ENCODE measurements around the gene BARX2. TPM values are rescaled to one million over a fixed set of nuclear protein-coding genes. Genes with fewer than 3 reads are reported as not detected.

BARX2 gene
- total and polyA plus RNA-seq, 2 donors from 2014 or later = 5.2 to 6.9 TPM

DNA sequence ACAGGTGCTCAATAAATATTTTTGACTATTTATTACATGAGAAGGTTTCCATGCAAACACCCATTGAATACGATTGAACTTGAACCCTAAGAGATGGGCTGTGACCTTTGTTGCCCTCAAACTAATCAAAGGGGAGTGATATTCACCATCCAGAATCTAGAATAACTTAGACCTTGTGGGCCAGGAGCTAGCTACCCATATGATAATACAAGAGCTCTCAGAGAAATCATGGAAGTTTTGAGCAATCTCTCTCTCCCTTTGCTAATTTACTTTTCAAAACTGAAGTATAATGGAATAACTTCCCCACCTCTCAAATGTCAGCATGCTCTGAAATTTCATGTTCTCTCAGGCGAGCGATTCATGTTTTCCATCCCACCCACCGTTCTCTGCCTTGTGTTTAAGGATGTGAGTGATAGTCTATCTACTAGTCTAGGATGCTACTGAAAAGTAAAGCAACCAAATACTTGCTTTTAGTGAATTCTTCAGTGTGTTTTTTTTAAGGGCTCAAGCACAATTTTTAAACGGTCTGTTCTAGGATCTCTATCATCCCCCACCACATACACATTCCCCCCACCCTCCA is 33.3 kb downstream of the BARX2 start:
- Histone ChIP-seq H3K27ac (ENCODE audit: low read depth in 2 of 2, low read length in 2 of 2) (no peak overlapping the region), H3K27me3 (ENCODE audit: control insufficient read depth, insufficient read depth, low read length) (no peaks in the 10 kb centered on the region), H3K4me1 (ENCODE audit: control insufficient read depth in 2 of 3, insufficient read depth in 2 of 3, low read depth in 1 of 3, low read length in 3 of 3) (no peaks in the 10 kb centered on the region), H3K36me3 (ENCODE audit: control insufficient read depth in 2 of 3, insufficient read depth in 3 of 3, low read length in 3 of 3) (no peaks in the 10 kb centered on the region), H3K9me3 (ENCODE audit: control insufficient read depth in 2 of 3, insufficient read depth in 1 of 3, low read length in 3 of 3) (no peaks in the 10 kb centered on the region), H3K9ac (ENCODE audit: low read length in 3 of 3) (no peak overlapping the region), H3K4me3 (ENCODE audit: low read length in 3 of 3) (no peak overlapping the region)
- TF ChIP-seq, protein P1, sequence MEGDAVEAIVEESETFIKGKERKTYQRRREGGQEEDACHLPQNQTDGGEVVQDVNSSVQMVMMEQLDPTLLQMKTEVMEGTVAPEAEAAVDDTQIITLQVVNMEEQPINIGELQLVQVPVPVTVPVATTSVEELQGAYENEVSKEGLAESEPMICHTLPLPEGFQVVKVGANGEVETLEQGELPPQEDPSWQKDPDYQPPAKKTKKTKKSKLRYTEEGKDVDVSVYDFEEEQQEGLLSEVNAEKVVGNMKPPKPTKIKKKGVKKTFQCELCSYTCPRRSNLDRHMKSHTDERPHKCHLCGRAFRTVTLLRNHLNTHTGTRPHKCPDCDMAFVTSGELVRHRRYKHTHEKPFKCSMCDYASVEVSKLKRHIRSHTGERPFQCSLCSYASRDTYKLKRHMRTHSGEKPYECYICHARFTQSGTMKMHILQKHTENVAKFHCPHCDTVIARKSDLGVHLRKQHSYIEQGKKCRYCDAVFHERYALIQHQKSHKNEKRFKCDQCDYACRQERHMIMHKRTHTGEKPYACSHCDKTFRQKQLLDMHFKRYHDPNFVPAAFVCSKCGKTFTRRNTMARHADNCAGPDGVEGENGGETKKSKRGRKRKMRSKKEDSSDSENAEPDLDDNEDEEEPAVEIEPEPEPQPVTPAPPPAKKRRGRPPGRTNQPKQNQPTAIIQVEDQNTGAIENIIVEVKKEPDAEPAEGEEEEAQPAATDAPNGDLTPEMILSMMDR (IDR thresholded peaks at IDR 0.05; ENCODE audit: borderline replicate concordance, extremely low read depth, insufficient read depth) = no peak
- intact Hi-C loops (cut with DNase I) = no loop called here
- DNase-seq = no peak
- no peak for FAIRE-seq

DNA sequence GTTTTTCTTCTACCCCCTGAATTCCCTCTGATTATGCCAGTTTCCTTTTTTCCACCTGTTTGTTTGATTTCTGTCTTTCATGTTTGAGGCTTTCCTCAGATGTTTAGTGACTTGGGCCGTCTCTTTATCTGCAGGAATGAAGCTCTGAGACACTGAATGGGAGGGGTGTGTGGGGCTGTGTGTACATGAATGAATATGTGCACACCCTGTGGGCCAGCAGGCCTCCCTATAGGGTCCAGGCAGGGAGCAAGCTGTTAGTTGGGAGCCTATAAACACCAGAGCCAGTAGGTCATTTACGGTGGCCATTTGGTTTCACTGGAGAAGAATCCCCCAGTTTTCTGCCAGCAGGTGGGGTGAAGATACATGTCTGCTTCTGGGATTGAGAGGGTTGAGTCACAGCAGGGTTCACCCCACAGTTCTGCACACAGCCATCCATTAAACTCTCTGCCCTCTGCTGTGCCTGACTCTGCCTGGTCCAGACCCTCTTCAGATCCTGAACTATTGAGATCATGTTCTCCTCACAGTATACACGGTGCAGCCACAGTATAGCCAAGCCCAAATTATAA is 34.8 kb downstream of the BARX2 start:
- Histone ChIP-seq H3K27ac (ENCODE audit: low read depth in 2 of 2, low read length in 2 of 2) (no peak overlapping the region), H3K9me3 (ENCODE audit: control insufficient read depth in 2 of 3, insufficient read depth in 1 of 3, low read length in 3 of 3) (no peaks in the 10 kb centered on the region), H3K36me3 (ENCODE audit: control insufficient read depth in 2 of 3, insufficient read depth in 3 of 3, low read length in 3 of 3) (no peaks in the 10 kb centered on the region), H3K4me1 (ENCODE audit: control insufficient read depth in 2 of 3, insufficient read depth in 2 of 3, low read depth in 1 of 3, low read length in 3 of 3) (no peaks in the 10 kb centered on the region), H3K4me3 (ENCODE audit: low read length in 3 of 3) (no peak overlapping the region), H3K27me3 (ENCODE audit: control insufficient read depth, insufficient read depth, low read length) (no peaks in the 10 kb centered on the region), H3K9ac (ENCODE audit: low read length in 3 of 3) (no peak overlapping the region)
- intact Hi-C loops (cut with DNase I) = no loop called here
- TF ChIP-seq, protein P1 (IDR thresholded peaks at IDR 0.05; ENCODE audit: borderline replicate concordance, extremely low read depth, insufficient read depth) = no peak
- DNase-seq (no peak), FAIRE-seq (no peak)

DNA sequence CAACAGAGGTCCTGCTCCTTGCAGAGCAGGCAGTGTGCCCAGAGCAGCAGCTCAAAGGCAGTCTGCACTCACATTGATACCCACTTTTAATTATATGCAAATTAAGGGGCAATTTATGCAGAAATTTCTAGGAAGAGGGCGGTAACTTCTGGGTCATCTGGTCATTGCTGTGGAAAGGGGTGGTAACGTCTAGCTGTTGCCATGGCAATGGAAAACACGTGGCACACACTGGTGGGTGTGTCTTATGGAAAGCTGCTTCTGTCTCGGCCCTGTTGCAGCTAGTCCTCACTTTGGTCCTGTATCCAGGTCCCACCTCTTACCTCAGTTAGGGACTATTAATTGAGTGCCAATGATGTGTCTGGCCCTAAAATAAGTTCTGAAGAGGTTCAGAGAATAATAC is 36.8 kb downstream of the BARX2 start:
- FAIRE-seq = no peak
- Histone ChIP-seq H3K4me3 (ENCODE audit: low read length in 3 of 3) (no peak overlapping the region), H3K27ac (ENCODE audit: low read depth in 2 of 2, low read length in 2 of 2) (no peak overlapping the region), H3K27me3 (ENCODE audit: control insufficient read depth, insufficient read depth, low read length) (no peaks in the 10 kb centered on the region), H3K9ac (ENCODE audit: low read length in 3 of 3) (no peak overlapping the region), H3K9me3 (ENCODE audit: control insufficient read depth in 2 of 3, insufficient read depth in 1 of 3, low read length in 3 of 3) (no peaks in the 10 kb centered on the region), H3K4me1 (ENCODE audit: control insufficient read depth in 2 of 3, insufficient read depth in 2 of 3, low read depth in 1 of 3, low read length in 3 of 3) (no peaks in the 10 kb centered on the region), H3K36me3 (ENCODE audit: control insufficient read depth in 2 of 3, insufficient read depth in 3 of 3, low read length in 3 of 3) (no peaks in the 10 kb centered on the region)
- TF ChIP-seq, protein P1 (IDR thresholded peaks at IDR 0.05; ENCODE audit: borderline replicate concordance, extremely low read depth, insufficient read depth) = no peak
- DNase-seq = no peak
- intact Hi-C loops (cut with DNase I) = no loop called here
